ENCODE measurements around the gene AGAP3. TPM values are rescaled to one million over a fixed set of nuclear protein-coding genes. Genes with fewer than 3 reads are reported as not detected.

AGAP3 gene
- total and polyA plus RNA-seq, 2 of the 4 experiments (the other 2 are of a cell fraction) = 35.3 to 93.9 TPM

DNA sequence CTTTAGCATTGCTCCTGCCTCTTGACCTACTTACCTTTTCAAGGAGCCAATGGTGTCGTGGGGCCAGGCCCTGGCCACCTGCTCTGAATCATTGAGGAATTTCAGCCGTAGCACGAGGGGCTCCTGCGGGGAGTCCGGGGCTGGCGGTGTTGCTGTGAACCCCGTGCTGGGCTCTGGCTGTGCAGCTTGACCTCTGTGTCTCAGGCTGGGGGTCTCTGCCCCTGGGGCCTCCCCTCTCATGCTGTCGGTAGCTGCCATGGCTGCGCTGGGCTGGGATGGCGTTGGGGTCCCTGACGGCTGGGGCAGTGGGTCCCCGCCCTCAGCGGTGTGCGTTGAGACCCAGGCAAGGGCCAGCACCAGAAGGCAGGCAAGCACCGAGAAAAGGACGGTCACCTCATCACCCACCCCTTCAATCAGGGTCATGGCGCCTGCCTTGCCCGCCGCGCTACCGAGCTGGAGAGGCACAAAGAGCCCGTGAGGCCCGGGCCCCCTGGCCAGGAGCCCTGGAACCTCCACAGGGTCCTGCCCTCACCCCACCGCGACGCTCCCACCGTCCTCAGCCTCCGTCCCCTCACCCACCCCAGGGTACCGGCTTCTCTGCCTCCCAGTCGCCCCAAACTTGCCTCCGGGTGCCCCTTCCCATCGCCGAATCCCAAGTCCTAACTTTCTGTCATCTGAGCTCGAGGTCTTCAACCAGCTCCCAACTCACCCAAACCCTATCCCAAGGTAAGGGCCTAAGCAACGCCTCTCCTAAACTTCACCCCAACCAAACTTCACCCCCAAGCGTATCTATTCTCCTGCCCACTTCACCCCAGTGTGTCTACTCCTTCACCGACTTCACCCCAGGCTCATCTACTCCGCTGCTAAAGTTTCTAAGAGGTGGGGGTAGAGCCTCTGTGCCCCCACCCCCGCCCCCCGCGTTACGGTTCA, 3.9 kb upstream of the AGAP3 start:
- no peak overlapping the region for H3K18ac ChIP-seq (ENCODE audit: low read depth, low read length)
- dilution Hi-C loops (cut with HindIII; ENCODE audit: low sequenced_read_pairs, unreplicated experiment) (no loop called here), intact Hi-C loops (cut with micrococcal nuclease) (no loop called here), in situ Hi-C loops (cut with MboI; ENCODE audit: low sequenced_read_pairs) (no loop called here)
- peak overlapping the region; percentile 75 for H4K91ac ChIP-seq (ENCODE audit: insufficient read depth, low read depth, low read length)
- POLR2A ChIA-PET (ENCODE audit: unreplicated experiment) = no interaction called here
- H3K56ac ChIP-seq (ENCODE audit: extremely low read depth, insufficient read depth, low read length) = peak overlapping the region; percentile 54; the same call in 1 of the 2 replicates
- 0 out of 3 replicates have a peak overlapping the region, but pooled peaks have one; percentile 52 for H2BK15ac ChIP-seq (ENCODE audit: low read depth, low read length)
- peak overlapping the region; percentile 37; the same call in 1 of the 2 replicates for H2BK120ac ChIP-seq (ENCODE audit: low read depth, low read length)
- peak overlapping the region; percentile 90 for H2AK9ac ChIP-seq (replicated peaks; ENCODE audit: low read depth, low read length, poor library complexity)
- CTCF ChIA-PET = no interaction called here
- peaks cover 7% of the 10 kb centered on the region; the same call in 1 of the 2 replicates for H3K36me3 ChIP-seq (ENCODE audit: control insufficient read depth, insufficient read depth, low read length)
- BruUV-seq (replicated peaks) = no TSS peak
- H3K4me3 ChIP-seq (ENCODE audit: insufficient read depth, low read depth, low read length) = peak overlapping the region; percentile 75
- peak overlapping the region; percentile 84 for H3K9ac ChIP-seq (ENCODE audit: low read depth, low read length)
- peak overlapping the region; percentile 82 to 86; a peak in 2 of 4 replicates for H4K8ac ChIP-seq (ENCODE audit: low read depth in 2 of 2, low read length in 2 of 2)
- peaks cover 6% of the 10 kb centered on the region; the same call in 1 of the 2 replicates for H3K9me1 ChIP-seq (ENCODE audit: insufficient read depth, low read length)
- H3K14ac ChIP-seq (replicated peaks; ENCODE audit: low read depth, low read length) = peak overlapping the region; percentile 85
- H3K4me1 ChIP-seq (ENCODE audit: control insufficient read depth, insufficient read depth, low read length) = peaks cover 25% of the 10 kb centered on the region
- H2AK5ac ChIP-seq (ENCODE audit: low read depth, low read length) = peak overlapping the region; percentile 80
- peak overlapping the region; percentile 93 for H3K4ac ChIP-seq (ENCODE audit: low read depth, low read length)
- H3K23ac ChIP-seq (ENCODE audit: low read depth, low read length) = peak overlapping the region; percentile 91
- H2BK20ac ChIP-seq (ENCODE audit: low read depth, low read length) = peak overlapping the region; percentile 37; the same call in 1 of the 2 replicates
- H4K5ac ChIP-seq (ENCODE audit: low read depth, low read length) = peak overlapping the region; percentile 56
- peak overlapping the region; percentile 84 for H2BK5ac ChIP-seq (ENCODE audit: low read depth, low read length, poor library complexity, severe bottlenecking)
- no peaks in the 10 kb centered on the region for H3K9me3 ChIP-seq (ENCODE audit: control insufficient read depth, insufficient read depth, low read length)
- peaks cover 9% of the 10 kb centered on the region; the same call in 1 of the 2 replicates for H4K20me1 ChIP-seq (ENCODE audit: insufficient read depth, low read length)
- H3K27ac ChIP-seq (ENCODE audit: insufficient read depth, low read length) = peak overlapping the region; percentile 91
- no peaks in the 10 kb centered on the region for H3K27me3 ChIP-seq (ENCODE audit: control insufficient read depth, insufficient read depth, low read length)
- no peak for DNase-seq
- H3K79me1 ChIP-seq (ENCODE audit: low read depth in 1 of 2, low read length in 2 of 2) = peaks cover 10 to 45% of the 10 kb centered on the region in 2 experiments; a peak in 3 of 4 replicates
- peak overlapping the region; percentile 99 for H3K4me2 ChIP-seq (ENCODE audit: low read depth, low read length)
- peak overlapping the region; percentile 91 for H2AFZ ChIP-seq (replicated peaks; ENCODE audit: low read length, poor library complexity)
- 59% methylated on average over 19 of the region's 42 CpGs; no CpG with 5 or more reads in 1 of the 2 experiments for WGBS, 2 experiments (ENCODE audit: extremely low coverage in 2 of 2, insufficient read length in 1 of 2)
- ATAC-seq (ENCODE audit: low read depth) = no peak
- no peak for TF ChIP-seq CHD1 (IDR thresholded peaks at IDR 0.05; ENCODE audit: low read depth, low read length)
- TF ChIP-seq, protein P1, sequence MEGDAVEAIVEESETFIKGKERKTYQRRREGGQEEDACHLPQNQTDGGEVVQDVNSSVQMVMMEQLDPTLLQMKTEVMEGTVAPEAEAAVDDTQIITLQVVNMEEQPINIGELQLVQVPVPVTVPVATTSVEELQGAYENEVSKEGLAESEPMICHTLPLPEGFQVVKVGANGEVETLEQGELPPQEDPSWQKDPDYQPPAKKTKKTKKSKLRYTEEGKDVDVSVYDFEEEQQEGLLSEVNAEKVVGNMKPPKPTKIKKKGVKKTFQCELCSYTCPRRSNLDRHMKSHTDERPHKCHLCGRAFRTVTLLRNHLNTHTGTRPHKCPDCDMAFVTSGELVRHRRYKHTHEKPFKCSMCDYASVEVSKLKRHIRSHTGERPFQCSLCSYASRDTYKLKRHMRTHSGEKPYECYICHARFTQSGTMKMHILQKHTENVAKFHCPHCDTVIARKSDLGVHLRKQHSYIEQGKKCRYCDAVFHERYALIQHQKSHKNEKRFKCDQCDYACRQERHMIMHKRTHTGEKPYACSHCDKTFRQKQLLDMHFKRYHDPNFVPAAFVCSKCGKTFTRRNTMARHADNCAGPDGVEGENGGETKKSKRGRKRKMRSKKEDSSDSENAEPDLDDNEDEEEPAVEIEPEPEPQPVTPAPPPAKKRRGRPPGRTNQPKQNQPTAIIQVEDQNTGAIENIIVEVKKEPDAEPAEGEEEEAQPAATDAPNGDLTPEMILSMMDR (conservative IDR thresholded peaks at IDR 0.05; ENCODE audit: low read depth, low read length) = no peak
- TF ChIP-seq RCOR1 (IDR thresholded peaks at IDR 0.05; ENCODE audit: insufficient replicate concordance, low read length) = no peak
- no peak for TF ChIP-seq MXI1 (IDR thresholded peaks at IDR 0.05; ENCODE audit: borderline replicate concordance, low read depth, low read length)
- TF ChIP-seq FOS (IDR thresholded peaks at IDR 0.05; ENCODE audit: low read depth, low read length) = no peak
- no peak for TF ChIP-seq NFE2L2 (IDR thresholded peaks at IDR 0.05; ENCODE audit: low read depth, low read length)
- no peak for TF ChIP-seq SMC3 (IDR thresholded peaks at IDR 0.05; ENCODE audit: low read depth, low read length)
- TF ChIP-seq POLR2A (IDR thresholded peaks at IDR 0.05; ENCODE audit: low read depth, low read length) = no peak
- TF ChIP-seq RAD21 (IDR thresholded peaks at IDR 0.05; ENCODE audit: low read length) = no peak
- TF ChIP-seq, protein P2, sequence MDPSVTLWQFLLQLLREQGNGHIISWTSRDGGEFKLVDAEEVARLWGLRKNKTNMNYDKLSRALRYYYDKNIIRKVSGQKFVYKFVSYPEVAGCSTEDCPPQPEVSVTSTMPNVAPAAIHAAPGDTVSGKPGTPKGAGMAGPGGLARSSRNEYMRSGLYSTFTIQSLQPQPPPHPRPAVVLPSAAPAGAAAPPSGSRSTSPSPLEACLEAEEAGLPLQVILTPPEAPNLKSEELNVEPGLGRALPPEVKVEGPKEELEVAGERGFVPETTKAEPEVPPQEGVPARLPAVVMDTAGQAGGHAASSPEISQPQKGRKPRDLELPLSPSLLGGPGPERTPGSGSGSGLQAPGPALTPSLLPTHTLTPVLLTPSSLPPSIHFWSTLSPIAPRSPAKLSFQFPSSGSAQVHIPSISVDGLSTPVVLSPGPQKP (IDR thresholded peaks at IDR 0.05; ENCODE audit: borderline replicate concordance, low read depth, low read length) = no peak
- no peak for TF ChIP-seq MAZ (IDR thresholded peaks at IDR 0.05; ENCODE audit: borderline replicate concordance, low read depth, low read length)
- TF ChIP-seq BHLHE40 (IDR thresholded peaks at IDR 0.05; ENCODE audit: low read depth, low read length) = no peak
- TF ChIP-seq CEBPB (IDR thresholded peaks at IDR 0.05; ENCODE audit: low read depth, low read length) = no peak
